ENCODE results near the gene LRRC17. TPM values are rescaled to one million over a fixed set of nuclear protein-coding genes. Genes with fewer than 3 reads are reported as not detected.

The LRRC17 gene
- 30.2 TPM for polyA plus RNA-seq
- long read RNA-seq, donor 1, partial matches to known transcripts = 0 of 2 reads
- long read RNA-seq, donor 1, other reads (novel, unspliced or antisense) = 0 of 2 reads
- long read RNA-seq, donor 2, partial matches to known transcripts = 0 of 1 reads
- long read RNA-seq, donor 2, other reads (novel, unspliced or antisense) = 0 of 1 reads
- long read RNA-seq, donor 3, transcript LRRC17-202 (4 exons, 1,963 nt) = major isoform, 5 of 31 reads
- long read RNA-seq, donor 3, partial matches to known transcripts = 26 of 31 reads
- long read RNA-seq, donor 3, other reads (novel, unspliced or antisense) = 0 of 31 reads
- long read RNA-seq, donor 4 = 0 reads
- long read RNA-seq, donor 5, transcript LRRC17-202 (4 exons, 1,963 nt) = major isoform, 6 of 7 reads
- long read RNA-seq, donor 5, partial matches to known transcripts = 0 of 7 reads
- long read RNA-seq, donor 5, other reads (novel, unspliced or antisense) = 0 of 7 reads
- long read RNA-seq, donor 6, partial matches to known transcripts = 13 of 16 reads
- long read RNA-seq, donor 6, other reads (novel, unspliced or antisense) = 0 of 16 reads
- long read RNA-seq, donor 7, transcript LRRC17-202 (4 exons, 1,963 nt) = major isoform, 5 of 12 reads
- long read RNA-seq, donor 7, partial matches to known transcripts = 6 of 12 reads
- long read RNA-seq, donor 7, other reads (novel, unspliced or antisense) = 0 of 12 reads
- long read RNA-seq, donor 8, transcript LRRC17-202 (4 exons, 1,963 nt) = major isoform, 7 of 9 reads
- long read RNA-seq, donor 8, partial matches to known transcripts = 0 of 9 reads
- long read RNA-seq, donor 8, other reads (novel, unspliced or antisense) = 0 of 9 reads
- long read RNA-seq, donor 9, partial matches to known transcripts = 0 of 3 reads
- long read RNA-seq, donor 9, other reads (novel, unspliced or antisense) = 0 of 3 reads
- long read RNA-seq, donor 10, partial matches to known transcripts = 0 of 5 reads
- long read RNA-seq, donor 10, other reads (novel, unspliced or antisense) = 0 of 5 reads
- long read RNA-seq, donor 11, partial matches to known transcripts = 15 of 18 reads
- long read RNA-seq, donor 11, other reads (novel, unspliced or antisense) = 0 of 18 reads

DNA sequence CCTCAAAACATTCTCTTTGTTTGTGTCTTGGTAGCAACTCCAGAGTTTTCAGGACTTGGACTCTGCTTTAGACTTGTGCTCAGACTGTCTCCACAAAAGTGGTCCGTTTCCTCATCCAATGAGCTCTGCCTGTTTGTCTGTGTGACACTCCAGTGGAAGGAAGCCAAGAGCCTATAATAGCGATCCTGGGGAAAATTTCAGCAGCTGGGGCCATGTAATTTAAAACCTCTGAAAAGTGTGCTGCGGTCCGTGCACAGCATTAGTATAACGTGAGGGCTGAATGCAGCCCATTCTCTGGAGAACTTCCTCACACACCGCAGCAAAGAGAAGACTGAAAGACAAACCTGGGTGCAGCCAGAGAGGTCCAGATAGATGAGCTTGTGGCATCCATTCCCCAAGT lies at the start of gene LRRC17:
Gene LRRC17, plus strand, starts transcription at position 259 of the 400 bp plus-strand sequence. CDS start 20,914 bp downstream, outside the sequence.
- no CpG with 5 or more reads among the region's 6 CpGs for WGBS (ENCODE audit: insufficient coverage, low lambda C conversion rate)
- H3K4me3 ChIP-seq (ENCODE audit: low read length) = peak within 1 kb of the TSS; percentile 38

GRCh38 chr7:102864958-102865357 lies 47.8 kb upstream of the LRRC17 start:
- no peaks in the 10 kb centered on the region for H3K9me3 ChIP-seq (ENCODE audit: control insufficient read depth, low read depth, low read length)
- H3K36me3 ChIP-seq (ENCODE audit: control insufficient read depth, insufficient read depth, low read length) = no peaks in the 10 kb centered on the region
- no peaks in the 10 kb centered on the region for H3K4me1 ChIP-seq (ENCODE audit: control insufficient read depth, insufficient read depth, low read length)
- 42% methylated on average over 2 of the region's 2 CpGs for WGBS (ENCODE audit: insufficient coverage, low lambda C conversion rate)
- DNase-seq = no peak
- no peak overlapping the region for H3K27ac ChIP-seq (ENCODE audit: low read length)
- H3K4me3 ChIP-seq (ENCODE audit: low read length) = no peak overlapping the region
- no peaks in the 10 kb centered on the region for H3K27me3 ChIP-seq (ENCODE audit: control insufficient read depth, insufficient read depth, low read length)

More for the DNA sequence above, at the start of gene LRRC17:
- Histone ChIP-seq H3K9me3 (ENCODE audit: control insufficient read depth, low read depth, low read length) (no peaks in the 10 kb centered on the region), H3K4me1 (ENCODE audit: control insufficient read depth, insufficient read depth, low read length) (no peaks in the 10 kb centered on the region), H3K27ac (ENCODE audit: low read length) (peak within 1 kb of the TSS; percentile 14), H3K36me3 (ENCODE audit: control insufficient read depth, insufficient read depth, low read length) (no peaks in the 10 kb centered on the region), H3K27me3 (ENCODE audit: control insufficient read depth, insufficient read depth, low read length) (no peaks in the 10 kb centered on the region)
- peak; percentile 23 to 48 for DNase-seq

- H3K4me1 ChIP-seq (ENCODE audit: control insufficient read depth, insufficient read depth, low read length) = no peaks in the 10 kb centered on the region
- no peak overlapping the region for H3K4me3 ChIP-seq (ENCODE audit: low read length)
- H3K27me3 ChIP-seq (ENCODE audit: control insufficient read depth, insufficient read depth, low read length) = no peaks in the 10 kb centered on the region
- H3K9me3 ChIP-seq (ENCODE audit: control insufficient read depth, low read depth, low read length) = no peaks in the 10 kb centered on the region
- peak; percentile 10 to 26 for DNase-seq
- H3K36me3 ChIP-seq (ENCODE audit: control insufficient read depth, insufficient read depth, low read length) = no peaks in the 10 kb centered on the region
- WGBS (ENCODE audit: insufficient coverage, low lambda C conversion rate) = 80% methylated on average over 1 of the region's 3 CpGs
- no peak overlapping the region for H3K27ac ChIP-seq (ENCODE audit: low read length)
Measured at GRCh38 chr7:102866535-102867215, 46.1 kb upstream of the LRRC17 start.

GRCh38 chr7:102869195-102869594 lies 43.6 kb upstream of the LRRC17 start:
- no peaks in the 10 kb centered on the region for H3K27me3 ChIP-seq (ENCODE audit: control insufficient read depth, insufficient read depth, low read length)
- H3K4me1 ChIP-seq (ENCODE audit: control insufficient read depth, insufficient read depth, low read length) = no peaks in the 10 kb centered on the region
- H3K4me3 ChIP-seq (ENCODE audit: low read length) = no peak overlapping the region
- no peaks in the 10 kb centered on the region for H3K9me3 ChIP-seq (ENCODE audit: control insufficient read depth, low read depth, low read length)
- 92% methylated on average over 4 of the region's 5 CpGs for WGBS (ENCODE audit: insufficient coverage, low lambda C conversion rate)
- H3K27ac ChIP-seq (ENCODE audit: low read length) = no peak overlapping the region
- H3K36me3 ChIP-seq (ENCODE audit: control insufficient read depth, insufficient read depth, low read length) = no peaks in the 10 kb centered on the region
- no peak for DNase-seq

GRCh38 chr7:102872460-102872859 lies 40.3 kb upstream of the LRRC17 start:
- H3K4me3 ChIP-seq (ENCODE audit: low read length) = no peak overlapping the region
- no peaks in the 10 kb centered on the region for H3K27me3 ChIP-seq (ENCODE audit: control insufficient read depth, insufficient read depth, low read length)
- no peaks in the 10 kb centered on the region for H3K4me1 ChIP-seq (ENCODE audit: control insufficient read depth, insufficient read depth, low read length)
- H3K9me3 ChIP-seq (ENCODE audit: control insufficient read depth, low read depth, low read length) = no peaks in the 10 kb centered on the region
- no CpG with 5 or more reads among the region's 2 CpGs for WGBS (ENCODE audit: insufficient coverage, low lambda C conversion rate)
- no peak overlapping the region for H3K27ac ChIP-seq (ENCODE audit: low read length)
- no peaks in the 10 kb centered on the region for H3K36me3 ChIP-seq (ENCODE audit: control insufficient read depth, insufficient read depth, low read length)
- DNase-seq = no peak

DNA sequence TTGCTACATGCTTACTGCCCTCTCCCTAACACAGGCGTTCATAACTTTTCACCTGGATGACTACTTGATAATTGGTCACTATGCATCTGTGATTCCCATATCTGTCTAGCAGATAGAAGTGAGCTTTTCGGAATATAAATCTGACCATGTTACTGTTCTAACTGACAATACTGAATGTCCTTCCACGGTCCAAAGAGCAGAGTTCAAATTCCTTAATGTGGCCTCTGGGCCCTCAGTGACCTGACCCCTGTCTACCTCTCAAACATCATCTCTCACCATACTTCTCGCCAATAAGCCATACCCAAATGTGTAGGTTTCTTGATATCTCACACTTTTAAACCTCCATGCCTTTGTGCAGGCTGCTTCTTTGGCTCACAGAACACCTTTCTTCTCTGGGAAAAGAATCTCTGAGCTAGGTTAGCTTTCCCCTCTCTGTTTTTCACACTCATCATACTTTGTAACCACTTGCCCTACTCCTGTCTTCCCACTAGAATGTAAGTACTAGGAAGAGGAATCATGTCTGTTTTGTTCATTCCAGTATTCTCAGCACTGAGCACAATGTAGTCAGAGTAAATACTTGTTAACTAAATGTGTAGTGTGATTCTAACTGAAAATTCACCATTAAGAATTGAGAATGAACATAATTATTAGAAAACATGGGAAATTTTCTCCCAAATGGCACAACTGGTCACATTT lies 39.2 kb upstream of the LRRC17 start:
- no peak for DNase-seq
- Histone ChIP-seq H3K9me3 (ENCODE audit: control insufficient read depth, low read depth, low read length) (no peaks in the 10 kb centered on the region), H3K27me3 (ENCODE audit: control insufficient read depth, insufficient read depth, low read length) (no peaks in the 10 kb centered on the region), H3K27ac (ENCODE audit: low read length) (no peak overlapping the region), H3K4me1 (ENCODE audit: control insufficient read depth, insufficient read depth, low read length) (no peaks in the 10 kb centered on the region), H3K4me3 (ENCODE audit: low read length) (no peak overlapping the region), H3K36me3 (ENCODE audit: control insufficient read depth, insufficient read depth, low read length) (no peaks in the 10 kb centered on the region)
- no CpG with 5 or more reads among the region's 4 CpGs for WGBS (ENCODE audit: insufficient coverage, low lambda C conversion rate)

GRCh38 chr7:102874166-102874829 lies 38.5 kb upstream of the LRRC17 start:
- DNase-seq = no peak

DNA sequence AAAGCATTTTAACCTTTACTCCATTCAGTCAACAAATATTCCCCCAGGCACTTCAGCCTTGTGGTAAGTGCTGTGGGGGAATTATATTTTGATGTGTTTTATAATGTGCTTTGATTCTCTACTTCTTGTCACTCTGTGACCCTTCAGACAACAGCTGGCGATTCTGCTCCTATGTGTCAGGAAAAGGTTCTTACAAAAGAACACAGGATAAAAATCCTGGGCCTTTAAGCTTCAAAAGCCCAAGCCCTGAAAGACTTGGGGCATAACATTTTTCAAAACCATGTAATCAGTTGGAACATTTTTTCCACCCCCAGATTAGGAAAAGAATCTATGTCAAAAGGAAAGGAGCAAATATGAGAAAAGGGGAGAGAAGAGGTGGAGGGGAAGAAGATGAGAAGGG lies 37.8 kb upstream of the LRRC17 start:
- H3K27ac ChIP-seq (ENCODE audit: low read length) = no peak overlapping the region

More at GRCh38 chr7:102874166-102874829, 38.5 kb upstream of the LRRC17 start:
- H3K9me3 ChIP-seq (ENCODE audit: control insufficient read depth, low read depth, low read length) = no peaks in the 10 kb centered on the region
- no peaks in the 10 kb centered on the region for H3K36me3 ChIP-seq (ENCODE audit: control insufficient read depth, insufficient read depth, low read length)
- H3K27me3 ChIP-seq (ENCODE audit: control insufficient read depth, insufficient read depth, low read length) = no peaks in the 10 kb centered on the region
- 100% methylated on average over 1 of the region's 5 CpGs for WGBS (ENCODE audit: insufficient coverage, low lambda C conversion rate)
- H3K4me1 ChIP-seq (ENCODE audit: control insufficient read depth, insufficient read depth, low read length) = no peaks in the 10 kb centered on the region
- no peak overlapping the region for H3K4me3 ChIP-seq (ENCODE audit: low read length)
- no peak overlapping the region for H3K27ac ChIP-seq (ENCODE audit: low read length)

GRCh38 chr7:102875700-102876295 lies 37.0 kb upstream of the LRRC17 start:
- no CpG with 5 or more reads among the region's 3 CpGs for WGBS (ENCODE audit: insufficient coverage, low lambda C conversion rate)
- H3K27ac ChIP-seq (ENCODE audit: low read length) = no peak overlapping the region
- no peak overlapping the region for H3K4me3 ChIP-seq (ENCODE audit: low read length)
- no peaks in the 10 kb centered on the region for H3K4me1 ChIP-seq (ENCODE audit: control insufficient read depth, insufficient read depth, low read length)
- DNase-seq = no peak
- H3K9me3 ChIP-seq (ENCODE audit: control insufficient read depth, low read depth, low read length) = no peaks in the 10 kb centered on the region
- H3K27me3 ChIP-seq (ENCODE audit: control insufficient read depth, insufficient read depth, low read length) = no peaks in the 10 kb centered on the region
- no peaks in the 10 kb centered on the region for H3K36me3 ChIP-seq (ENCODE audit: control insufficient read depth, insufficient read depth, low read length)

More for the DNA sequence above, 37.8 kb upstream of the LRRC17 start:
- H3K27me3 ChIP-seq (ENCODE audit: control insufficient read depth, insufficient read depth, low read length) = no peaks in the 10 kb centered on the region
- H3K4me3 ChIP-seq (ENCODE audit: low read length) = no peak overlapping the region
- no CpG with 5 or more reads among the region's 1 CpG for WGBS (ENCODE audit: insufficient coverage, low lambda C conversion rate)
- H3K9me3 ChIP-seq (ENCODE audit: control insufficient read depth, low read depth, low read length) = no peaks in the 10 kb centered on the region
- DNase-seq = no peak
- no peaks in the 10 kb centered on the region for H3K36me3 ChIP-seq (ENCODE audit: control insufficient read depth, insufficient read depth, low read length)
- no peaks in the 10 kb centered on the region for H3K4me1 ChIP-seq (ENCODE audit: control insufficient read depth, insufficient read depth, low read length)

Data from large intestine (tissue), 12 donors.